GM10248 (cell line): ENCODE measurements around the gene CYFIP1.

Experiments
- CTCF ChIA-PET: fragments of 300-600 bp; sonication (Branson Sonifier 250); formaldehyde crosslinking; extraction: SDS; loops from one replicate; lab custom pipeline; 2021; ENCODE audit warnings: antibody characterized with exemption; lab: Yijun Ruan, JAX
- POLR2A ChIA-PET: fragments of 350-650 bp; sonication (Branson Sonifier 250); formaldehyde crosslinking; extraction: SDS; loops from one replicate; lab custom pipeline; 2020; ENCODE audit warnings: antibody characterized with exemption; lab: Yijun Ruan, JAX
- DNase-seq: peaks from one replicate; pipeline ENCODE4 v3.0.0; 2012; ENCODE audit errors: extremely low spot score
- TF ChIP-seq, protein P1 (sequence below): IDR thresholded peaks from 2 replicates; pipeline ENCODE4 v1.5.1; 2012; ENCODE audit warnings: mild to moderate bottlenecking, low read depth; ENCODE audit errors: extremely low read depth, missing control alignments, control extremely low read depth

CYFIP1 gene

DNA sequence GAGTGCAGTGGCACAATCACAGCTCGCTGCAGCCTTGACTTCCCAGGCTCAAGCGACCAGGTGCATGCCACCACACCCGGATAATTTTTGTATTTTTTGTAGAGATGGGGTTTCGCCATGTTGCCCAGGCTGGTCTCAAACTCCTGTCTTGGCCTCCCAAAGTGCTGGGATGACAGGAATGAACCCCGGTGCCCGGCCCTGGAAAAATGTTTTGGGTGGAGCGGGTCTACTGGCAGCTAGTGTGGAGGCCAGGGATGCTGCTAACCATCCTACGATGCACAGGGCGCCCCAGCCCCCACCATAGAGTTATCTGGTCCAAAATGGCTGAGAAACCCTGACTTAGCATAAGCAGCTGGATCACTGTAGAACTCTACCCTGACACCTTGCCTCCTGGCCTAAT is 106.3 kb downstream of the CYFIP1 start:
- TF ChIP-seq, protein P1, sequence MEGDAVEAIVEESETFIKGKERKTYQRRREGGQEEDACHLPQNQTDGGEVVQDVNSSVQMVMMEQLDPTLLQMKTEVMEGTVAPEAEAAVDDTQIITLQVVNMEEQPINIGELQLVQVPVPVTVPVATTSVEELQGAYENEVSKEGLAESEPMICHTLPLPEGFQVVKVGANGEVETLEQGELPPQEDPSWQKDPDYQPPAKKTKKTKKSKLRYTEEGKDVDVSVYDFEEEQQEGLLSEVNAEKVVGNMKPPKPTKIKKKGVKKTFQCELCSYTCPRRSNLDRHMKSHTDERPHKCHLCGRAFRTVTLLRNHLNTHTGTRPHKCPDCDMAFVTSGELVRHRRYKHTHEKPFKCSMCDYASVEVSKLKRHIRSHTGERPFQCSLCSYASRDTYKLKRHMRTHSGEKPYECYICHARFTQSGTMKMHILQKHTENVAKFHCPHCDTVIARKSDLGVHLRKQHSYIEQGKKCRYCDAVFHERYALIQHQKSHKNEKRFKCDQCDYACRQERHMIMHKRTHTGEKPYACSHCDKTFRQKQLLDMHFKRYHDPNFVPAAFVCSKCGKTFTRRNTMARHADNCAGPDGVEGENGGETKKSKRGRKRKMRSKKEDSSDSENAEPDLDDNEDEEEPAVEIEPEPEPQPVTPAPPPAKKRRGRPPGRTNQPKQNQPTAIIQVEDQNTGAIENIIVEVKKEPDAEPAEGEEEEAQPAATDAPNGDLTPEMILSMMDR, result no peak
- ChIA-PET POLR2A (no interaction called here), CTCF (no interaction called here)
- no peak for DNase-seq

DNA sequence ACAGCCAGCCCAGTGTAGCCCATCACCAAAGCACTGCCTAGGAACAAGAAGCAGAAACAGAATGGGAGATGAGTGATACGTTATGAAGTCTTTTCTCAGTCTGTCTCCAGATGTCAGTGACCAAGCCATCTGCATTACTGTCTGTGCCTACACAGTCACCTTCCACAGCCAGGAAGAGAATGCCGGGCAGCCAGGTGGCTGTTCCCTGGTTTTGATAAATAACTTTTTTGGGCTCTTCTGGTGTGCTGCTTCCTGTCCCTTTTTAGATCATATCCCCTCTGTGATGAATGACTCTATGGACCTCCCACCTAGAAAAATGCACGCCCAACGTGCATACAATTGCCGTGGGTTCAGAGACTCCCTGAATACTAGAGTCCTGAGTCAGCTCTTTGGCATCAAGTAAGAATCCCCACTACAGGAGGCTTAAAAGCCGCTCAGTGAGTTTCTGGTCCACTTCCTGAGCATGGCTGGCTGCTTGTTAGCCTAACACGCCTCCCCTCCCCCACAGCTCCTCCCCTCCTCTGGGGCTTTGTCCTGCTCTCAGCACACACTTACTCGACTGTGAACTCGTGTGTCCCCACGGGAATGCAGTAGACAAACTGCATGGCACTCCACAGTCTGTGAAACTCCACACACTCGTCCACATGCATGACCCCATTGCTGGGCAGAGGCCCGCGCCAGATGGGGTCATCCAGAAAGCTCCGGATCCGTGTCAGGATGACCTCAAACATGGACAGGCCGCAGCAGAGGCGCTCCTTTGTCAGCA is 107.0 kb downstream of the CYFIP1 start:
- no peak for DNase-seq
- TF ChIP-seq, protein P1, result no peak
- ChIA-PET POLR2A (no interaction called here), CTCF (no interaction called here)

DNA sequence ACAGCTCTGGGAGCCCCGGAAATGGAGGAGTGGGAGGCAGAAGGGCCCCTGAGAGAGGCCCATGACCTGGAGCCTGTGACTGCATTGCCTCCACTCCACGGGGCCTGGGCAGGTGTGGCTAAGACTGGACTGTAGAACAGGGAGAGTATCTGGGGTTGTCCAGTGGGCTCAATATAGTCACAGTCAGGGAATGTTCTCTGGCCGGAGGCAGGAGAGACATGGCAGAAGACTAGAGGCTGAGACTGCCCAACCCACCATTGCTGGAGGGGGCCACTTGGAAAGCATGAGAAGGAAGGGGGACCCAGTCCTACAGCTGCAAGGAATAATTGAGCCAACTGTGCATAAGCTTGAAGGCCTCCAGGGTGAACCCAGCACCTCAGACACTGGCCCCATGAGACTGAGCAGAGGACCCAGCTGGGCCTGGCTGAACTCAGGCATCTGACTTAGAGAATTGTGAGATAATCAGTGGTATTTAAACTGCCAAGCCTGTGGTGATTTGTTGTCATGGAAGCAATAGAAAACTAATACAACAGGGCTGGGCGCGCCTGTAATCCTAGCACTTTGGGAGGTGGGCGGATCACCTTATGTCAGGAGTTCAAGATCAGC is 108.6 kb downstream of the CYFIP1 start:
- ChIA-PET POLR2A (no interaction called here), CTCF (no interaction called here)
- no peak for DNase-seq
- TF ChIP-seq, protein P1, result no peak

DNA sequence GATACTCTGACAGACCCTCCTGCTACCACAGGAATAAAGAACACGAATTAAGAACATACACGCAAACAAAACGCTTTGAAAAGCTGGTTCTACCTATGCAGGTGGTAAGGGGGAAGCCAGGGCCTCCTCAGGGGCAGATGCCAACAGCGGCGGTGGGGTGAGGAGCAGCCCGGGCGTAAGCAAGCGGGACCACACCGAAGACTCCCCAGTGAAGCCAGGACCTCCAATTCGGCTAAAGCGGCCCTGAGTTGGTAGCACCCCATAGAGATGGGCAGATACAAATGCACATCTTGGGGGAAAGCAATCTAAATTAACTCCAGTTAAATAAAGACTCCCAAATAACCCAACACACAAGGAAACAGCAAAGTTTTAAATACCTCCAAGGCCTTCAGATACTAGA is 109.3 kb downstream of the CYFIP1 start:
- TF ChIP-seq, protein P1, result no peak
- ChIA-PET CTCF (interaction anchor here (1.3 kb wide), 1 partner anchor 15 kb away, joined by 3 read pairs; no protein-coding TSS in a partner anchor), POLR2A (no interaction called here)
- DNase-seq, result no peak

DNA sequence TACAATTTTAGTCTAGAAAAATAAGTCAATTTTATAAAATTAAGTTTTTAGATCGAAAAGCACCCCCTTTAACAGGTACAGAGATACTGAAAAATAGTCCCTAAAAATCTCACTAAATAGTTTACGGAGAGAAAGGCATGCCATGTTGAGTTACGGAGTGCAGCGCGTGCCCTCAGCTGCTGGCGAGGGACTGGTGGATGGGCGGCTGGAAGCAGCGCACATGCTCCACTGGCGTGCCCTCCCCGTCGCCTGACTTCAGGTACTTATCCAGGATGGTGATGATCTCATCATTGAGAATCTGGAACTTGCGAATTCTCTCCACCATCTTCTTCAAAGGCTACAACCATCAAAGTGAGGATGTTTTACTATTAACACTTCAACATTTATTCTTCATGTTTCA is 110.3 kb downstream of the CYFIP1 start:
- DNase-seq, result no peak
- TF ChIP-seq, protein P1, result no peak
- ChIA-PET CTCF (interaction anchor here (1.3 kb wide), 1 partner anchor 14 kb away, joined by 3 read pairs; no protein-coding TSS in a partner anchor), POLR2A (no interaction called here)

DNA sequence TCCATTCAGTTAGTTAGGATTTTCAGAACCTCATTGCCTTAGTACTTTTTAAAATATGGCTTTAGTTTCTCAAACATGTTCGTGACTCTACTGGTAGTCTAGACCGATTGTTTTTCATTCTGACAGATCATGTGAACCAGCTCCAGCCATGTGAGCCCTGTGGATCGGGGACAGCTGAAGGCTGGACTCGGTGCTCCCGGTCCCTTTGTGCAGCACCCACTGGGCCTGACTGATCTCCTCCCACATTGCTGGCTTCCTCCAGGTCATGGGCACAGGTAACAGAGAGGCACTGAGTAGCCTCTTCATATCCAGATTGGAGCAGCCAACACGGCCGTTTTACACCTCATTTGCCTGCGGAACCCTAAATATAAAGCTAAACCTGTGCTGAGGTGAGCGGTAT is 111.2 kb downstream of the CYFIP1 start:
- TF ChIP-seq, protein P1, result no peak
- ChIA-PET CTCF (no interaction called here), POLR2A (no interaction called here)
- DNase-seq, result no peak
